Psoas muscle (tissue), 8 donors: ENCODE data around the gene SREBF2. TPM values are rescaled to one million over a fixed set of nuclear protein-coding genes. Genes with fewer than 3 reads are reported as not detected.

ENCODE experiments used
- ATAC-seq, 4 donors: fragments of 200-7000 bp; cut with Tn5 transposase; one replicate each; pipeline ENCODE4 v1.9.1; 2020; ENCODE audit warnings: moderate library complexity in 3 of 4, mild to moderate bottlenecking in 2 of 4
- DNase-seq, 2 donors: peaks; one replicate each; pipeline ENCODE4 v3.0.0-alpha.2; 2020
- H3K27ac ChIP-seq: fragments of 200-600 bp; one replicate; pipeline ENCODE4 v1.8.0; 2022
- H3K27me3 ChIP-seq, 3 donors: fragments of 200-600 bp in 1 of 3; one replicate each; pipeline versions ENCODE4 v1.6.1 to v1.8.0; 2013 to 2022; ENCODE audit warnings: low read length in 2 of 3, mild to moderate bottlenecking in 2 of 3, moderate library complexity in 1 of 3; ENCODE audit not compliant: insufficient read depth in 3 of 3
- H3K36me3 ChIP-seq, 2 donors: fragments of 200-600 bp in 1 of 2; one replicate each; pipeline versions ENCODE4 v1.6.1 to v1.8.0; 2013 to 2022; ENCODE audit warnings: low read depth in 1 of 2, mild to moderate bottlenecking in 1 of 2, moderate library complexity in 1 of 2; ENCODE audit not compliant: insufficient read depth in 1 of 2
- H3K4me1 ChIP-seq: fragments of 200-600 bp; one replicate; pipeline ENCODE4 v1.8.0; 2022
- H3K4me3 ChIP-seq: fragments of 200-600 bp; one replicate; pipeline ENCODE4 v1.8.0; 2022; ENCODE audit warnings: mild to moderate bottlenecking
- H3K9me3 ChIP-seq: fragments of 200-600 bp; one replicate; pipeline ENCODE4 v1.8.0; 2022
- CTCF ChIP-seq: fragments of 200-600 bp; IDR thresholded peaks from one replicate; pipeline ENCODE4 v1.8.0; 2022; ENCODE audit warnings: antibody characterized with exemption
- WGBS, 3 donors: extraction: QIAGEN DNeasy Blood & Tissue Kit; methylation state at CpG; one replicate each; pipeline versions ENCODE4 v1.1.6 to v1.1.7; 2013; 5-methylcytosine and 5-hydroxymethylcytosine counted together
- intact Hi-C, 2 donors: fragments of 100-400 bp; cut with DNase I; formaldehyde crosslinking; loops; one replicate each; pipeline versions ENCODE4 v1.11.0 to v1.14.2; 2022
- polyA plus RNA-seq, 3 donors: library from polyadenylated mRNA; stranded (reverse); fragments of 200-250 nt; gene quantifications; one replicate each; pipeline ENCODE4 v1.2.3, GENCODE V29; 2013
- total RNA-seq, 4 donors: library from RNA; stranded (reverse); fragmentation: NEBNext Ultra II Directional in 2 of 4; extraction: Animal tissue kit (Norgen Biotek cat#: 25700) in 2 of 4; gene quantifications; one replicate each; pipeline versions ENCODE4 v1.2.1 to v1.2.4, GENCODE V29; 2021 to 2023
- donor health status: healthy with polysubstance abuse.
- donor health status: DM: no; HTN: no; CAD: no; lungs with moderate emphysema.
- donor health status: Bipolar disorder and iron deficiency.
- donor health status: healthy.
- donor health status: DM: yes; HTN: yes; CAD: no.
- donor health status: DM: no; HTN: no; CAD: no.
- donor health status: DM: no; HTN: no; CAD: no.
- donor health status: DM: yes; HTN: yes; CAD: no.

SREBF2 gene
- total and polyA plus RNA-seq, 7 donors: 21.0 to 47.0 (median 36.3) TPM

DNA sequence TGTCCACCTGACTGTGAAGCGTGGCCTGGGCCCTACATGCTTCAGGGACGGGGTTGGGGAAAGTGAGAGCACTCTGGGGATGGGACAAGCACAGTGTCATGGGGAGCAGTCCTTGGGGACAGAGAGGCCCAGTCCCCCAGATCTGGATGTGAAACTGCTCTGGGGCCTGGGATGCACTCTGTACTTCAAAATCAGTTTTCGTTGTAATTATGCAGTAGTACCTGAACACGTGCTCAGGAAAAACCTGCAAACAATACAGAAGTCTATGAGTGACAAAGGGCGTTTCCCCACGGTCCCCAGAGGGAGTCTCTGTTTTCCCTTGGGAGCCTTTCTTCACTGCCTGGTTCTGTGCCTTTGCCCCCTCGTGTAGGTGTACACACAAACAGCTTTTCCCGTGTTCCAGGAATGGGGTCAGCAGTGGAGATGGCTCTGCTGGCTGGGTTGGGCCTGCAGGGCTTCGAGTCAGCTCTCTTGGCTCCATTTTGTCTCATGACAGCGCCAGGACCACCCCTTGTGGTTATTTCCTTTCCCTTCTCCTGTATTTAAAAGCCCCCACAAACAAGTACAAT lies 98.9 kb downstream of the SREBF2 start:
- Histone ChIP-seq H3K27me3 (no peaks in the 10 kb centered on the region), H3K4me3 (no peak overlapping the region), H3K9me3 (no peaks in the 10 kb centered on the region), H3K4me1 (no peaks in the 10 kb centered on the region), H3K36me3 (no peaks in the 10 kb centered on the region), H3K27ac (no peak overlapping the region)
- no peak for ATAC-seq
- no peak for TF ChIP-seq CTCF
- DNase-seq: no peak
- 78 to 83% (median 80%) methylated on average over 10 of the region's 10 CpGs for WGBS, 3 donors
- intact Hi-C loops: no loop called here

DNA sequence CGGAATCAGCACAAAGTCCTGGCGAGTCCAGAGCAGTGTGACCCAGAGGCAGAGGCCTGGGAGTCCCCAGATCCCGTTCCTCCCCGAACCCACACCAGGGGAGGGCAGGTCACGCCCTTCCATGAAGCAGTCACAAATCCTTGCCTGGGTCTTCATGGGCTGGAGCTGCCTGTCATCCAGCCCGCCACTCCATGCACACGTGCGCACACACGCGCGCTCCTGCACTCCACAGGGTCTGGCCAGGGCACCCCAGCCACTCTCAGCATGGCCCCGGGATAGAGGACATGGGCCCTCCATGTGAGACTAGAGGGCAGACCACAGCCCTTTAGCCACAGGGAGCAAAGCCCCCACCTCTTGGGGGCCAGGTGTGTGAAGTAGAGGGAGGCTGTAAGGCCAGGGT lies 99.4 kb downstream of the SREBF2 start:
- Histone ChIP-seq H3K36me3 (no peaks in the 10 kb centered on the region), H3K4me3 (no peak overlapping the region), H3K9me3 (no peaks in the 10 kb centered on the region), H3K27ac (no peak overlapping the region), H3K27me3 (no peaks in the 10 kb centered on the region), H3K4me1 (no peaks in the 10 kb centered on the region)
- 93 to 97% (median 95%) methylated on average over 12 of the region's 12 CpGs for WGBS, 3 donors
- no peak for TF ChIP-seq CTCF
- intact Hi-C loops: no loop called here
- DNase-seq (no peak), ATAC-seq (no peak)

DNA sequence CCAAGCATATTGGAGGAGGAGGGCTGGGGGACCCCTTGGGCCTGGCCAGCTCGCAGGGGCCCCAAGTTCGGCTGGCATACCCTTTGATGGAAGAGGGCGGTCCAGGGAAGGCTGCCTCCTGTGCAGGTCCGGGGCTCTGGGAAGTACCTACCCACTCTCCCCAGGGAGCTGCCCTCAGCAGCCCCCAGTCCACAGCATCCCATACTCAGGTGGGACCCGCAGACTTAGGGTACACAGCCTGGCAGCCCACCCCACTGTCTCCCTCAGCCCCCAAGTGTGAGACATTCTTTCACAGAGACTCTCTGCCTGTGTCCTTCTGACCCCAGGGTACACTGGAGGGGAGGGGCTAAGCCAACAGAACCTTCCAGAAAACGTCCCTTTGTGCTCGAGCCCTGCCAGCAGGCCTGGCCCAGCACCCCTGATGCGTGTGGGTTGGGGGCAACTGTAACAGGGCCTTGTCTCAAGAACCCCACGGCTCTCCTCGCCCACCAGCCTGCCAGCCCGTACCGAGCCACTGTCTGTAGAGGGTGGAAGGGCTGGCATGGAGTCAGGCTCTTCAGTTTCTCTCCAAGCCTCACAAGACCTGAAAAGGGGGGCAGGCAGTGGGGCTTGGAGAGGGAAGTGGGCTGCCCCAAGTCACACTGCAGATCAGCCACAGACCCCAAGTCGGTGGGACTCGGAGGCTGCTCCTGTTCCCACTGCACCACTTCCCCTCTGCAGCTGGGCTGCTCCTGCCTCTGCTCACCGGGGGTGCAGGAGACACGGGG lies 100.7 kb downstream of the SREBF2 start:
- H3K27ac ChIP-seq: no peak overlapping the region
- no peak for ATAC-seq

GRCh38 chr22:41934284-41935014 lies 101.5 kb downstream of the SREBF2 start:
- TF ChIP-seq CTCF: no peak
- peak in 2 of 4 donors; percentile 1 to 14 for ATAC-seq

More for the DNA sequence above, 100.7 kb downstream of the SREBF2 start:
- Histone ChIP-seq H3K4me3 (no peak overlapping the region), H3K4me1 (no peaks in the 10 kb centered on the region), H3K9me3 (no peaks in the 10 kb centered on the region), H3K27me3 (no peaks in the 10 kb centered on the region), H3K36me3 (no peaks in the 10 kb centered on the region)
- no peak for DNase-seq
- no peak for TF ChIP-seq CTCF
- 82 to 90% (median 85%) methylated on average over 16 of the region's 16 CpGs for WGBS, 3 donors
- intact Hi-C loops: no loop called here

More at GRCh38 chr22:41934284-41935014, 101.5 kb downstream of the SREBF2 start:
- Histone ChIP-seq H3K27ac (no peak overlapping the region), H3K4me3 (no peak overlapping the region), H3K9me3 (no peaks in the 10 kb centered on the region), H3K27me3 (no peaks in the 10 kb centered on the region), H3K4me1 (no peaks in the 10 kb centered on the region), H3K36me3 (no peaks in the 10 kb centered on the region)
- no peak for DNase-seq
- 81 to 91% (median 88%) methylated on average over 17 of the region's 17 CpGs for WGBS, 3 donors
- intact Hi-C loops: no loop called here
